RWPE2 (cell line): ENCODE results near the gene HOXD9.

Source experiments
- ATAC-seq: fragments of 200-7000 bp; cut with Tn5 transposase; 3 replicates; pipeline ENCODE4 v1.9.1; 2021; ENCODE audit warnings: low read depth
- DNase-seq: peaks from one replicate; pipeline ENCODE4 v3.0.0-alpha.2; 2020; ENCODE audit warnings: low spot score
- H3K27ac ChIP-seq: fragments of 450-650 bp; 2 replicates; pipeline ENCODE4 v1.5.1; 2017; ENCODE audit warnings: mild to moderate bottlenecking; ENCODE audit not compliant: poor library complexity, severe bottlenecking
- H3K27me3 ChIP-seq: fragments of 250-450 bp; sonication (Bioruptor Pico); 2 replicates; pipeline ENCODE4 v1.5.1; 2021; ENCODE audit warnings: mild to moderate bottlenecking, moderate library complexity; ENCODE audit not compliant: insufficient read depth, poor library complexity, severe bottlenecking
- H3K36me3 ChIP-seq: fragments of 250-450 bp; sonication (Bioruptor Pico); 2 replicates; pipeline ENCODE4 v1.5.1; 2020; ENCODE audit warnings: low read depth, mild to moderate bottlenecking, moderate library complexity
- H3K4me1 ChIP-seq: fragments of 250-450 bp; sonication (Bioruptor Pico); 2 replicates; pipeline ENCODE4 v1.5.1; 2021; ENCODE audit warnings: mild to moderate bottlenecking, moderate library complexity; ENCODE audit not compliant: insufficient read depth, poor library complexity, severe bottlenecking
- H3K4me3 ChIP-seq: fragments of 250-450 bp; sonication (Bioruptor Pico); 2 replicates; pipeline ENCODE4 v1.5.1; 2021; ENCODE audit warnings: mild to moderate bottlenecking, moderate library complexity; ENCODE audit not compliant: severe bottlenecking
- H3K9me3 ChIP-seq: fragments of 250-450 bp; sonication (Bioruptor Pico); 2 replicates; pipeline ENCODE4 v1.5.1; 2021; ENCODE audit warnings: mild to moderate bottlenecking, moderate library complexity; ENCODE audit not compliant: severe bottlenecking
- CTCF ChIP-seq: fragments of 450-650 bp; IDR thresholded peaks from one replicate; pipeline ENCODE4 v1.5.1; 2017; ENCODE audit warnings: mild to moderate bottlenecking, moderate library complexity; ENCODE audit not compliant: poor library complexity, severe bottlenecking

HOXD9 gene

GRCh38 chr2:176139661-176140512, 17.4 kb downstream of the HOXD9 start:
- ATAC-seq (no peak), DNase-seq (no peak)
- no peak overlapping the region for H3K27ac ChIP-seq
- no peaks in the 10 kb centered on the region for H3K9me3 ChIP-seq
- H3K27me3 ChIP-seq: no peaks in the 10 kb centered on the region
- H3K36me3 ChIP-seq: no peaks in the 10 kb centered on the region
- TF ChIP-seq CTCF: no peak
- peak overlapping the region; percentile 42 for H3K4me3 ChIP-seq
- H3K4me1 ChIP-seq: peaks cover 10% of the 10 kb centered on the region

GRCh38 chr2:176140513-176141317, 18.2 kb downstream of the HOXD9 start:
- Histone ChIP-seq H3K27me3 (no peaks in the 10 kb centered on the region), H3K36me3 (no peaks in the 10 kb centered on the region), H3K27ac (no peak overlapping the region), H3K4me3 (peak overlapping the region; percentile 42), H3K4me1 (peaks cover 3% of the 10 kb centered on the region), H3K9me3 (no peaks in the 10 kb centered on the region)
- peak; percentile 97 for TF ChIP-seq CTCF
- ATAC-seq: peak; percentile 80
- peak; percentile 67 for DNase-seq

- no peaks in the 10 kb centered on the region for H3K36me3 ChIP-seq
- no peak overlapping the region for H3K27ac ChIP-seq
- no peaks in the 10 kb centered on the region for H3K27me3 ChIP-seq
- no peak overlapping the region for H3K4me3 ChIP-seq
- H3K4me1 ChIP-seq: no peaks in the 10 kb centered on the region
- TF ChIP-seq CTCF: no peak
- no peaks in the 10 kb centered on the region for H3K9me3 ChIP-seq
- peak; percentile 17 for DNase-seq
- ATAC-seq: no peak
Measured at GRCh38 chr2:176142281-176142680, 19.8 kb downstream of the HOXD9 start.

GRCh38 chr2:176145085-176145969, 22.8 kb downstream of the HOXD9 start:
- no peak for TF ChIP-seq CTCF
- Histone ChIP-seq H3K4me1 (no peaks in the 10 kb centered on the region), H3K4me3 (no peak overlapping the region), H3K27ac (no peak overlapping the region), H3K9me3 (no peaks in the 10 kb centered on the region), H3K27me3 (no peaks in the 10 kb centered on the region), H3K36me3 (no peaks in the 10 kb centered on the region)
- ATAC-seq: no peak
- no peak for DNase-seq
